GM12892 (cell line): ENCODE results near the gene CHST11.

ENCODE experiments used
- POLR2A ChIP-seq: IDR thresholded peaks from 2 replicates; pipeline ENCODE4 v1.6.1; 2011; ENCODE audit warnings: low read depth, low read length, control low read depth
- POLR2AphosphoS5 ChIP-seq: IDR thresholded peaks from 2 replicates; pipeline ENCODE4 v1.6.1; 2011; ENCODE audit warnings: low read depth, low read length, control low read depth
- TAF1 ChIP-seq: IDR thresholded peaks from 2 replicates; pipeline ENCODE4 v1.6.1; 2011; ENCODE audit warnings: low read depth, mild to moderate bottlenecking, control low read depth, low read length, borderline replicate concordance

DNA sequence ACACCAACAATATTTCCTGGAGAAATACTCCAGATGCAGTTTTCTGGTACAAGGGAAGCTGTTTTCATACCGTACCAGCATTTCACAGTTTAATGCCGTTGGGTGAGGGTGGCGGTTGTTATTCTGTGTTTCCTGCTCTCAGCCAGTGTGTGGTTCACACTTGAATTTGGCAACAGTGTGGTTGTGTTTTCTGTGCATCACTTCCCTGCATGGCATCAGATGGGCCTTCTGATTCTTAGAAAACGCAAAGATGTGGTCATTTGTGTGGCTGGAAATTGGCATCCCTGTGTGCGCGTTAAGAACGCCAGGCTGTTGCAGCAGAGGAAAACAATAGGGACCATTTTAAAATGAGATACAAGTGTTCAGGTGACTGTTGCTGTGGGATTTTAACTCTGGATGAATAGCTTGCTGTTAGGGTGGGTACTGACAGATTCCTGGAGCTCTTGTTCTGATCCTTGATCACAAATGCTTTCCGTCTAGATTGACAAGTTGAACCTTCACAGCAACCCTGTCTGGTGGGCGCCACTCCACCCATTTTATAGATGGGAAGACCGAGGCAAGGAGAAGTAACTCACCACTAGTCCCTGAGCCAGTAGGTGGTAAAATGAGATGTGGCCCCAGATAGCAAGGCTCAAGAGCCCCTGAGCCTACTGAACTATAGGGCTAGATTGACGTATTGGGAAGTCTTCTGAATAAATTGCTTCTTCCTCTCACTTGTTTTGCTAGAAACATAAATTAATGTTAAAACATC, 231.2 kb downstream of the CHST11 start:
- TF ChIP-seq TAF1 (no peak), POLR2AphosphoS5 (no peak), POLR2A (no peak)
